K562 (cell line): ENCODE results near the gene TBC1D1.

Experiments used
- NR2C2 ChIP-seq, 2 experiments: fragments of 200-800 bp in 1 of 2; sonication (Bioruptor generic) in 1 of 2; sonication (generic) in 1 of 2; formaldehyde crosslinking in 1 of 2; IDR thresholded peaks; 2 replicates each; pipeline versions ENCODE4 v1.6.1 to v1.8.0; 2016 to 2022; ENCODE audit warnings: mild to moderate bottlenecking in 1 of 2, missing compliant biosample characterization in 1 of 2, missing genetic modification characterization in 1 of 2, missing genetic modification reagents in 1 of 2
- PCBP2 ChIP-seq: fragments of 200-400 bp; formaldehyde crosslinking; IDR thresholded peaks from 2 replicates; pipeline ENCODE4 v1.6.1; 2018; ENCODE audit warnings: low read length, low read depth, mild to moderate bottlenecking, moderate library complexity; ENCODE audit not compliant: poor library complexity, severe bottlenecking
- SP1 ChIP-seq: sonication (generic); formaldehyde crosslinking; IDR thresholded peaks from 2 replicates; pipeline ENCODE4 v1.8.1; 2022; ENCODE audit warnings: mild to moderate bottlenecking, missing genetic modification reagents
- ZBTB5 ChIP-seq: fragments of 450-650 bp; IDR thresholded peaks from 2 replicates; pipeline ENCODE4 v1.6.1; 2017; ENCODE audit warnings: antibody characterized with exemption

- no peak for TF ChIP-seq ZBTB5
- TF ChIP-seq NR2C2 (CRISPR knock-in tag; IDR thresholded peaks at IDR 0.05): no peak
- TF ChIP-seq NR2C2 (tag; IDR thresholded peaks at IDR 0.05): no peak
- TF ChIP-seq SP1: no peak
- no peak for TF ChIP-seq PCBP2
Measured at GRCh38 chr4:37908488-37909331, 17.8 kb downstream of the TBC1D1 start.
